Fibroblast of peridontal ligament (primary cell): ENCODE measurements around the gene CRLF1.
A peak's percentile ranks its signal among the peaks of the same experiment; 100 is the strongest.

ENCODE experiments used
- DNase-seq: peaks from one replicate; pipeline ENCODE4 v3.0.0-alpha.2; 2010; ENCODE audit errors: extremely low read depth

The CRLF1 gene, protein sequence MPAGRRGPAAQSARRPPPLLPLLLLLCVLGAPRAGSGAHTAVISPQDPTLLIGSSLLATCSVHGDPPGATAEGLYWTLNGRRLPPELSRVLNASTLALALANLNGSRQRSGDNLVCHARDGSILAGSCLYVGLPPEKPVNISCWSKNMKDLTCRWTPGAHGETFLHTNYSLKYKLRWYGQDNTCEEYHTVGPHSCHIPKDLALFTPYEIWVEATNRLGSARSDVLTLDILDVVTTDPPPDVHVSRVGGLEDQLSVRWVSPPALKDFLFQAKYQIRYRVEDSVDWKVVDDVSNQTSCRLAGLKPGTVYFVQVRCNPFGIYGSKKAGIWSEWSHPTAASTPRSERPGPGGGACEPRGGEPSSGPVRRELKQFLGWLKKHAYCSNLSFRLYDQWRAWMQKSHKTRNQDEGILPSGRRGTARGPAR

DNA sequence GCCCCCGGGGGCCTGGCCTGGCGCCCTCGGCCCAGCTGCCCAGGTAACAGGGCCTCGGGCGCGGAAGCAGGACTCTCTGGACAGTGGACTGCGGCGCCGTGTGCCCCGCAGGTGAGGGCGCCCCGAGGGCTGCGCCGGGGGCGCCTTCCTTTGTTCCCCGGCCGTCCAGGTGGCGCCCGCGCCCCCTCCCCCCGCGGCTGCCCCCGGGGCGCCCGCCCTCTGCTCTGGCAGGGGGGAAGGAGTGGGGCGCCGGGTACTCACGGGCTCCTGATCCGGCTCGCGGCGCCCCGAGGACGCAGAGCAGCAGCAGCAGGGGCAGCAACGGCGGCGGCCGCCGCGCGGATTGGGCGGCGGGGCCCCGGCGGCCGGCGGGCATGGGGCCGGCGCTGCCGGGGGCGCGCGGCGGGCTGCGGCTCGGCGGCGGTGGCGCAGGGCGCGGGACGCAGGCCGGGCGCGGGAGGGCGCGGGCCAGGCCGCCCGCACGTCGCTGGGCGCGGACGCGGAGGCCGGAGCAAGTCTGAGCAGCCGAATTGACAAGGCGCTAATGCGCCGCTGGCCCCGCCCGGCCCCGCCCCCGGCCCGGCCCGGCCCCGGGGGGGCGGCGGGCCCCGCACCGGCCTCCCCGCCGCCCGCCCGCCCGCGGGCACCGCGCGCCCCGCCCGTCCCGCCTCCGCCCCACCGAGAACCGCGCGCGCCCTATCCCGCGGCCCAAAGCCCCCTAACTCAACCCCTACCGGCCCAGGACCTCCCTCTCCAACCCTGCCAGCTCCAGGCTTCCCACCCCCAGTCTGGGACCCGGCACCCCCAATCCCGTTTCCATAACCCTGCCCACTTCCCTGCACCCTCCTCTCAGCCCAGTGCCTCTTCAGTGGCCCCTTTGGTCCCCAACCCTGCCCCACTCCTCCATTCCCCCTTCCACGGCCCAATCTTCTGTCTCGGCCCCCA, at the start of gene CRLF1:
Gene CRLF1, minus strand, starts transcription at position 519 of the 945 bp plus-strand sequence. Its CDS starts 143 bp downstream, at position 376.
- no peak for DNase-seq

DNA sequence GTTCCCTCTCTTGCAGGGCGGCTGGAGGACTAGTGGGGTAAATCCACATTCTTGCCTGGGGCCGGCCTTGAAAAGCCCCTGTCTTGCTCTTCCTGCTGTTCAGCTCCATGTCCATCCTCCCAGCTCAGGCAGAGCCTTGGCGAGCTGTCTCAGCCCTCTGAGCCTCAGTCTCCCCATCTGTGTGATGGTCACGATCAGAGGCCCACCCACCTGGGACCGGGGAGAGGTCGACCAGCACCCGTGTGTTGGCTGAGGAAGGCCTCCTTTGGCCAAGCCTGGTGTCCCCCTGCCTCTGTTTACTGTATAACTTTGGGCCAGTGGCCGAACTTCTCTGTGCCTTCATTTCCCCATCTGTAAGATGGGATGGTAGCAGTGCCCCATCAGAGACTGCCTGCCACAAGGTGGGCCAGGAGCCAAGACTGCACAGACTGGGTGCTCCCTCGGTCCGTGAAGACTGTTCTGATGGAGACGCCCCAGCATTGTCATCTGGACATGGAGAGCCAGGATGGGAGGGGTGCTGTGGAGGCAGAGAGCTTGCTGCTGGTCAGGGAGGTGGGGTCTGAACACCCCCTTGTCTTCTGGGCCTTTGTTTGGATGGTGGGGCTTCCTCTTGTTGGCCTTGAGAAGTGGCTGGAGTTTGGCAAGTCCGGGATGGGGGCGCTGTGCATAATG, 48.7 kb upstream of the CRLF1 start:
- no peak for DNase-seq

DNA sequence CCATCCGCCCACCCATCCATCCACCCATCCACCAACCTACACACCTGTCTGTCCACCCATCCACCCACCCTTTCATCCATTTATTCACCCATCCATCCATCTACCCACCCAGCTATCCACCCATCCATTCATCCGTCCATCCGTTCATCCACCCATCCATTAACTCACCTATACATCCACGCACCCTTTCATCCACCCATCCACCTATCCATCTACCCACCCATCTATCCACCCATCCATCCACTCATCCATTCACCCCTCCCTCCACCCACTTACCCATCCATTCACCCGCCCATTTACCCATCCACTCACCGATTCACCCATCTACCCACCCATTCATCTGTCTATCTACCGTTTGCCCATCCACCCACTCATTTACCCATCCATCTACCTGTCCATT, 47.9 kb upstream of the CRLF1 start:
- DNase-seq: no peak

DNA sequence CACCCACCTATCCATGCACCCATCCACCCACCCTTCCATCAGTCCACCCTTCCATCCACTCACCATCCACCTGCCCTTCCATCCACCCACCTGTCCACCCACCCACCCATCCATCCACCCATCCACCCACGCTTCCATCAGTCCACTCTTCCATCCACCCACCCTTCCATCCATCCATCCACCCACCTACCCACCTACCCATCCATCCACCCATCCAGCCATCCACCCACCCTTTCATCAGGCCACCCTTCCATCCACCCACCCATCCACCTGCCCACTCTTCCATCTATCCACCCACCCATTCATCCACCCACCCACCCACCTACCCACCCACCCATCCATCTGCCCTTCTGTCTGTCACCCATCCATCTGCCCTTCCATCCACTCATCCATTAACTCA, 47.3 kb upstream of the CRLF1 start:
- DNase-seq: no peak

DNA sequence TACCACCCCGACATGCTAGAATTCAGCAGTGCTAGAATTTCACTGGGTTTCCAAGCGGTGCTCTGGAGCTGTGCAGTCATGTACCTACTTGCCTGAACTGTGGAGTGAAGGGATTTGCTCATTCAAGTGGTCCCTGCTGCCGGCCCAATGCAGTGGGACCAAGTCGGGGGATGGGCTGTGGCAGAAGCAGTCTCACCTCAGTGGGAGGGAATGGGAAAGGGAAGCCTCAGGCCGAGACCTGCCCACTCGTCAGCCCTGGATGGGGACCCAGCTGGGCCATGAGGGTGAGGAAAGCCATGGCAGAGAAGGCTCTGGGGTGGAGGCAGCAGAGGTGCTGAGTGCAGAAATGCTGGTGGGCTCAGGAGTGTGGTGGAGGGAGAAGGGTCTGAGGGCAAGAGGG, 45.1 kb upstream of the CRLF1 start:
- no peak for DNase-seq

DNA sequence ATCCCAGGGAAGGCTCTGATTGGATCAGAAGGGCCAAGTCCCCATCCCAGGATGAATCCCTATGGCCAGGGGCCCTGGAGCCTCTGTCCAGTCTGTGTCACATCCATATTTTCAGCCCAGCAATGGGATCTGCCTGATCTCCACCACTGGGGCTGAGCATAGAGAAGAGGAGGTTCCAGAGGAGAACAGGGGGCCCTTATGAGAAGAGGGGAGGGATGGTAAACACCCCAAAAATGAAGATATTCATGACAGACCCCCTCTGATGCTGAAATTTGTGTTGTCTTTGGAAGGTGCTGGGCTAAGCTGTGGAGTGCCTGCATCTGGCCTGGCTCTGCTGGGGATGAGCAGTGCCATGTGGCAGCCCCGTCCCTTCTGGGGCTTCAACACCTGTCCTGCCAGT, 44.7 kb upstream of the CRLF1 start:
- no peak for DNase-seq

DNA sequence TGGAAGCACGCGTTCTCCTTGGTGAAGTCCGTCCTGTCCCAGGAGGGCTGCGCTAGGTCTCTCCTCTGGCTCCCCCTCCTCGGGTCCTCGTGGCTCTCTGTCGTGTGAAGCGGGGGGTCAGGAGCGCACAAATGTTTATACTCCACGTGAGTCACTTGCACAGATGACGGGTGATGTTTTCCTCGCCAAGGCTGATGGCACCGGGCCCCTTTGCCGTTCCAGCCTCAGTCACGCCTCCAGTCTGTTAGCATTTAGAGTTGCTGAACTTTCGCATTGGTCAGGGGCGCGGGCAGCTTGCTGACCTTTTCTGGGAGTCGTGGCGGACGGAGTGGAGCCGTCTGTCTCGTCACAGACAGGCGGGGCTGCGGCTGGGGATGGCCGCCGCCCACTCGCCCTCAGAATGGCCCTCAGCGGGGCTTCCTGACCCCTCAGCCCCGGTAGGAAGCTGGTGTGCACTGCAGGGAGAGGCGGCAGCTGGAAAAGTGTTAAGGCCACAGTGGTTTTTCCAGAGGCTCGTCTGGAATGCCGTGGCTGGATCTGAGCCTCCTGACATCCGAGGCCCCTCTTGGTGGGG, 44.0 kb upstream of the CRLF1 start:
- peak; percentile 39 for DNase-seq

DNA sequence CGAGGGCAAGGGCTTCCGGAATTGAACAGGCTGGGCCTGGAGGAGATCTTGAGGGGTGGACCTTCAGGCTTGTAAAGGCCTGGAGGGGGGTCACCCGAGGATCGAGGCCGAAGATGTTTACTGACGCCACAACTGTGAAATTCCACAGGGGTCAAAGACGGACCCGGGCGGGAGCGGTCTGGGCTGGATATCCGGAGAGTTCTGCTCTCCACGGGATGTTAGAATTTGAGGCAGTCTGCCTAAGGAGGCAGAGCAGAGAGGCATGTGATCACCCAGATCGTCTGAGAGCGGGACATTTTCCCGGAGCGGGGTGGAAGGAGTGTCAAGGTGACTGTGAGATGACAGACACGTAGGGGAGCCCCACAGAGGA, 43.4 kb upstream of the CRLF1 start:
- DNase-seq: peak; percentile 8

DNA sequence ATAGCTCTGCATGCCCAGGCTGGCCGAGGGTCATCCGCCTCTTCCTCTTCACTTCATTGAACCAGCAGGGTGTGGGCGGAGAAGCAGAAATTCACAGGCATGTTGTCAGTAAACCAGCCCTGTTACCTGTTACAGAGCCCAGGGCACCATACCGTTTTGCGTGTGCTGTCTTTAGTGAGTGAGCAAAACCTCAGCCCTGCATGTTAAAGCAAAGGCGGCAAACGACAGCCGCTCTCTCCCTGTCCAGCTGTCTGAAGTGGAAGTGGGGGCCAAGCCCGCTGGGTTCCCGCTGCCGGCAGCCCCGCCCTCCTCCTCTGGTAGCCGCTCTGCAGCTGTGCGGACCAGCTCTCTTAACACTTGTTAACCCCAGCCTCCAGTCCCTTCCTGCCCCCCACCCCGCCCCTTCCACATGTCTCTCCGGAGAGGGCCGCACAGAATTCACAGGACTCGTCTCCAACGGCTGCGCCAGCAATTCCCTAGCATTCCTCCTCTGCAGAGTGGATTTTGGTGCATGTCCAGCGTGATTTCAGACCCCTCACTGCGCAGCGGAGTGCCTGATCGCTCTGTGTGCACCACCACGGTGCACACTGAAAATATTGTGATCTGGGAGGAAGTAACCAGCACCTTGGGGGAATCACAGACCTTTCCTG, 42.9 kb upstream of the CRLF1 start:
- DNase-seq: no peak

DNA sequence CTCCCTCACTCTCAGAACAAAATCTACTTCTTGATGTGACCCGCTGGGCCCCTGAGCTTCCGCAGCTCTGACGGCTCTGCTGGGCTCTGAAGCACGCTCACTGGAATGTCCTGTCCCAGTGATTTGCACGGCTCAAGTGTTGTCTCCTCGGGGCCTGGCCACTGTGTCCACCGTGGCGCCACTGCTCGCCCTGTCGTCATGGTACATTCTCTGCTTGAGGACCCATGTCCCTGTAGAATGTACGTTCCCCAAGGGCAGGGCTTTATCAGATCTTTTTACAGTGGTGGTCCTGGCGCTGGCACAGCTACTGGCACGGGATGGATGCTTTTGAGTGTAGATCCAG, 42.3 kb upstream of the CRLF1 start:
- DNase-seq: no peak

DNA sequence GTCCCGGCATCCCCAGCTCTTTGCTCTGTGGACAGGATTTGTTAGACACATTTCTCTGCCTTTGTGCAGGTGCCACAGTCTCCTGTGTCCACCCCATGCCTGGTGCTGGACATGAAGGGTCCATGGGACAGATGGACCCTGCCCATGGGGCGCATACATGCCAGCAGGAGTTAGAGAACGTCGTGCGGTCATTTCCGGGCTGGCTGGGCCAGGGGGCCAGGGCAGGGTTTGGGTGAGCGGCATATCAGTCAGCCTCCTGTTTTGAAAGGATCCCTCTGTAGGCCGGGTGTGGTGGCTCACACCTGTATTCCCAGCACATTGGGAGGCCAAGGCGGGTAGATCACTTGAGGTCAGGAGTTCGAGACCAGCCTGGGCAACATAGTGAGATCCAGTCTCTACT, 41.2 kb upstream of the CRLF1 start:
- DNase-seq: no peak

DNA sequence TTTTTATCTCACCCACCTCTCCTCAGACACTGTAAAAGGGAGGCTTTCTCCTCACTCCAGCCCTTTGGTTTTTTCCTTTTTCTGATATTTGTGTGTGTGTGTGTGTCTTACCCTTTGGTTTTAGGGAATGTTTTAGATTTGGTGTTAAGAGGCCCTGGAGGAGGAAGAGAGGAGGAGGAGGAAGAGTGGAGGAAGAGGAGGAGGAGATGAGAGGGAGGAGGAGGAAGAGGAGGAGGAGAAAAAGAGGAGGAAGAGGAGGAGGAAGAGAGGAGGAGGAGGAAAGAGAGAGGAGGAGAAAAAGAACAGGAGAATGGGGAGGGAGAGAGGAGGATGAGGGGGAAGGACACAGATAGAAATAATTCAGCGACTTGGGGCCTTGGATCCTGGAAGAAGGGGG, 40.8 kb upstream of the CRLF1 start:
- DNase-seq: no peak

DNA sequence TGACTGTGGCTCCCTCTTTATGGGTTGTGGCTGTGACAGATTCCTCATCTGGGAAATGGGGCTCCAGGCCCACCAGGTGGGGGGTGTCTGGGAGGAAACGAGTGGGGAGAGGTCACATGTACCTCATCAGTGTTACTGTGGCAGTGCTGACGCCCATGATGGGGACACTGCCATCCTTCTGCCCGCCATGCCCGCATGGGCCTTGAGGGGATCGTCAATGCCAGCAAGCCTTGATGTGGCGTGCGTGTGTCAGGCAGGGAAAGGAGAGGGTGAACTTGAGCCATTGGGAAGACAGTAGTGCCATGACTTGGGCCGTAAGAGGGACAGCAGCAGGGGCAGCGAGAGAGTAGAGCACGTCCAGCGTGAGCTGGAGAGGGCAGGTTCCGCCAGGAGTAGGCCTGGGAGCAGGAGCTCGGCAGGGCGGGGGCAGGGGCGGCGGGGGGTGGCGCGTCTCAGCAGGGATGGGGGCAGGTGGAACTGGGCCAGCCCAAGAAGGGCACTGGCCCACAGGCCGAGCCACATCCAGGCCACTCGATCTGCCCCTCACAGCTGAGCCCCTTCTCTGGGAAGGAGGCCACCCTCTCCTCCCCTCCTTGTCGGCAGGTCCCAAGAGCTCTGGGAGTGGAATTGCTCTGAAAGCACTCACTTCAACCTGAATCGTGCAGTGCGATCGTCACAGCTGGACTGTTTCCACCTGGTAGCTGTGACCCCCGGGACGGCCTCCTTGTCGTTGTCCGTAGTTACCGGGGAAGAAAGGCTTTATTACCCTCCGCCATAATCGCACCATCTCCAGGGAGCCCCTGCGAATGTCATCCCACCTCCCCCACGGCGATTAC, 40.2 kb upstream of the CRLF1 start:
- DNase-seq: no peak

DNA sequence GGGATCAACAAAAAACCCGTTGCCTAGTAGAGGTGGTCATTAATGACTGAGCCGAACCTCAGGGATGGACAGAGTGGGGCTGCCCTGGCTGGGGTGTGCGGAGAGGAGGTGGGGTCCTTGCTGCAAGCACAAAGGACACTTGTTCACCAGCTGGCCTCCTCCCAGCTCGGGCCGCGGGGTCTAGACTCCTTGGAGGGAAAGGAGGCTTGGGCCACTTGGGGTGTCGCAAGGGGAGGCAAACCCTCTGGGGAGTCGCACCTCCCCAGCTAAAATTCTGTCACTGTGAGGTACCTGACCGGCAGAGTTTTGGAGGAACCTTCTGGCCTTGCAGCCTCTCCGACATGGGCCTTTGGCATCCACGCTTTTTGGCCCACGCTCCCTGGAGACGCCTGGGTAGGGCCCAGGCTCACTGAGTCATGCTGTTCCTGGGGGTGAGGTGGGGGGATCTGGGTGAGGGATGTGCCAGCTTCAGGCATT, 38.5 kb upstream of the CRLF1 start:
- DNase-seq: no peak

DNA sequence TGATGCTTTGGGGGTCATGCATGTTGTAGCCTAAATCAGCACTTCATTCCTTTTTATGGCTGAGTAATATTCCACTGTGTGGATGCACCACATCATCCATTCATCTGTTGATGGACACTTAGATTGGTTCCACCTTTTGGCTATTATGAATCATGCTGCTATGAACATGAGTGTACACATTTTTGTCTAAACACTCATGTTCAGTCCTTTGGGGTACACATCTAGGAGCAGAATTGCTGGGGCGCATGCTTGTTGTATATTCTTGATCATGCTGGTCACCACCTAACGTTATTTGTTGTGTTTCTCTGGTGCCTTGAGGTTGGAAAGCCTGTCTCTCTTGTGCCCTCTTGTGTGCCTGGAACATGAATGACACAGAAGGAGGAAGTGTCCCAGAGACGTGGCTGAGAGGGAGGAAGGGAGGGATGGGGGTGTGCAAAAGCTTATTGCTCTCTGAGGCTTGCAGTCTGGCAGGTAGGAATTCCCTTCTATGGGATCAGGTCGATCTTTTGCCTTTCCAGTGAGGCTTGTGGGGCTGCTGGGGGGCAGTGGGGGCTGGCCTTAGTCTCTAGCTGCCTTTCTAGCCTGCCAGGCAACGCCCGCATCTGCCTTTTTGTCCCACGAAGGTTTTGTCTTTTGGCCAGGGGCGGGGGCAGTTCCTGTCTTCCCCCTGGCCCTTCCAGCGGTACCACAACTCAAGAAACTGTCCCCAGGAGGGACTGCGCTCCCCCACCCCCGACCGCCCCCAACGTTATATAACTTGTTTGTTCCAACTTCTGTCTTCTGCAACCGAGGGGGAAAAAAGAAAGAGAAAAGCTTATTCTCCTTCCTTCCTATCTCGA, 37.8 kb upstream of the CRLF1 start:
- DNase-seq: no peak

DNA sequence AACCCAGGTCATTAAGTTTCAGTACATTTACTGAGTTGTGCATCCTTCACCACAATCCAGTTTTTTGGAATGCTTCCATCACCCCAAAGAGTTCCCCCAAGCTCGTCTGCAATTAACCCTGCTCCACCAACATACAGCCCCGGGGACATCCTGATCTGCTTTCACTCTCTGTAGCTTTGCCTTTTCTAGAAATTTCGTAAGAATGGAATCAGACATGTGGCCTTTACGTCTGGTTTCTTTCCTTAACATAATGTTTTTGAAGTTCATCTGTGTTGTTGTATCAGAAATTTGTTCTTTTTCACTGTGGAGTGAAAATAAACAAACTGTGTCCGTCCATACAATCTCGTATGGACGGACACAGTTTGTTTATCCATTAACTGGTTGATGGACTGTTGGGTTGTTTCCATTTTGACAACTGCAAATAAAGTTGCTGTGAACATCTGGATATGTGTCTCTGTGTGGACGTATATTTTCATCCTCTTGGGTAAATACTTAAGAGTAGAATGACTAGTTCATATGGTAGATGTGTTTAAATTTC, 33.2 kb upstream of the CRLF1 start:
- DNase-seq: no peak

DNA sequence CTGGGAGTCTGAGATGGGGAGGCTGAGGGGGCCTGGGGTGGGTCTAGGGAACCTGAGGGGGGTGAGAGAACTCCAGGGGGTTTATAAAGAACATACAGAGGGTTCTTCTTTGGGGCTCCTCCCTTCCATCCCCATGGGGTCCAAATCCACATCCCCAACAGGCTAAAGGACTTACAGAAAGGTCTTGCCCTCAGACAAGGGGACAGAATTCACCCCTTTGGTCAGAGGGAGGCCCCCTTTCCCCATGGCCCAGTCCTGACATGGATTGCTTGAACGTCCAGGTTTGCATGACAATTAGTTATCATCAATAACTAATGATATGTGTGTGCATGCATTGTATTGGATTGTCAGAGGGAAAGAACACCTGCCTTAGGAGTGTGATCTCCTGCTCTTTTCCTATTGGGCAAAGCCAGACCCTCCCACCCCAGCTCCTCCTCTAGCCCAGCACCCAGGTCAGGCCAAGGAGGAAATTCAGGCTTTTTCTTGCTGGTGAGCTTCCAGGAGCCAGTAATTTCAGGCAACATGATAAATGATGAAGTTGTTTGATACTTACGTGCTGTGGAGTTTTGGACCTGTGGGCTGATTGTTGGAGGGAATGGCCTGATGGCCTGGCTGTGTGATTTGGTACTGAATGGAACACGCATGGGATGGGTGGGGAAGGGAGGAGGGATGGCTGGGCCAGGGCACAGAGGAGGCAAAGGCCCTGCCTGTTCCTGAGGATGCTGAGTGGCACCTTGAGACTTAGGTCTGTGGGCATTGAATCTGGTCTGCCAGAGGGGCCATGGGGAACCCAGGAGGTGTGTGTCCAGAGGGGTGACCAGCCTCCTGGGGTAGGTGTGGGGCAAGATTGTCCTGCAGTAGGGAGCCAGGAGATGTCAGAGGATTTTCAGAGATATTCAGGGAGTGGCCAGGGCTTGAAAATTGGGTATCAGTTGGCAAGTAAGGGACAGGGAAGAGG, 31.4 kb upstream of the CRLF1 start:
- DNase-seq: no peak

DNA sequence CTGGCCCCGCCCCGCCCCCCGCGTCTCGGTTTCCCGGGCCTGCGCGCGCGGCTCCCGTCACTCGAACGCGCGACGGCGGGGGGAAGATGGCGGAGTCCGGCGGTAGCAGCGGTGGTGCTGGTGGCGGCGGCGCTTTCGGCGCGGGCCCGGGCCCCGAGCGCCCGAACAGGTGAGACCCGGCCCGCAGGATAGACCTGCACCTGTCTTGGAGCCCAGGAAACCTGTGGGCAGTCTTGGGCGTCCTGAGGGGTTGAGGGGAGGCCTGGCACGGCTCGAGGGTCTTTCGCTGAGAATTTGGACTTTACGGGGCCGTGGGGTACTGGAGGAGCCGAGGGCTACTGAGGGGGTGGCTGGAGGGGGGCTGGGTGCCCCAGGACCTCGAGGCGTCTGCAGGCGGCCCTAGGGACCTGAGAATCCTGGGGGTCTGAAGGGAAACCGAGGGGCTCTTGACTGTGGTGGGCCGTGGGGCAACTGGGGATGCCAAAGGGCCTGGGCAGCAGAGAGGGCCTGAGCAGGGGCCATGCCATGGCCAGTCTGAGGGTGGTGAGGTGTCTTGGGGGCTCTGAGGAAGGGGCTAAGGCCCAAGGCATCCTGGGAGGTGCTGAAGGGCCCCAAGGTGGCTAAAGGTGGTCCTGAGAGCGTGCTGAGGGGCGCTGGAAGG, 30.5 kb upstream of the CRLF1 start, which contains the start of gene KLHL26:
Gene KLHL26, plus strand, starts transcription at position 60 of the 661 bp plus-strand sequence. Its CDS starts 27 bp downstream, at position 87.
- DNase-seq: no peak
